IPS-20b (cell line): ENCODE measurements around the gene ALG1L2.
"Not testable (repeated sequence)": the region's sequence is repeated elsewhere in the genome, so short reads cannot be mapped to it uniquely, and the experiment has no call there.

ENCODE experiments used
- H3K27ac ChIP-seq: one replicate; pipeline ENCODE4 v1.5.1; 2013; ENCODE audit warnings: low read length
- H3K27me3 ChIP-seq: 2 replicates; pipeline ENCODE4 v1.6.1; 2013; ENCODE audit warnings: mild to moderate bottlenecking, low read length, inconsistent platforms; ENCODE audit not compliant: insufficient read depth
- H3K36me3 ChIP-seq: 2 replicates; pipeline ENCODE4 v1.6.1; 2013; ENCODE audit warnings: low read depth, mild to moderate bottlenecking, inconsistent platforms, low read length, moderate library complexity; ENCODE audit not compliant: insufficient read depth
- H3K4me1 ChIP-seq: 2 replicates; pipeline ENCODE4 v1.6.1; 2013; ENCODE audit warnings: mild to moderate bottlenecking, control low read depth, inconsistent platforms, low read length, moderate library complexity; ENCODE audit not compliant: insufficient read depth
- H3K4me3 ChIP-seq: 2 replicates; pipeline ENCODE4 v1.5.1; 2013; ENCODE audit warnings: mild to moderate bottlenecking, low read length, inconsistent platforms
- H3K9ac ChIP-seq: 2 replicates; pipeline ENCODE4 v1.6.1; 2013; ENCODE audit warnings: low read depth, mild to moderate bottlenecking, inconsistent platforms, low read length, moderate library complexity
- H3K9me3 ChIP-seq: 2 replicates; pipeline ENCODE4 v1.6.1; 2013; ENCODE audit warnings: mild to moderate bottlenecking, low read depth, low read length, inconsistent platforms; ENCODE audit not compliant: insufficient read depth

The ALG1L2 gene

GRCh38 chr3:130097096-130097495, 15.5 kb downstream of the ALG1L2 start:
- H3K4me3 ChIP-seq, H3K27ac ChIP-seq, H3K9ac ChIP-seq, H3K4me1 ChIP-seq, H3K27me3 ChIP-seq, H3K36me3 ChIP-seq, H3K9me3 ChIP-seq: not testable (repeated sequence)

GRCh38 chr3:130097690-130098638, 16.3 kb downstream of the ALG1L2 start:
- not testable (repeated sequence) for H3K27ac ChIP-seq, H3K4me1 ChIP-seq

GRCh38 chr3:130098639-130099385, 17.2 kb downstream of the ALG1L2 start:
- not testable (repeated sequence) for H3K36me3 ChIP-seq, H3K9ac ChIP-seq, H3K27me3 ChIP-seq, H3K27ac ChIP-seq, H3K4me3 ChIP-seq, H3K9me3 ChIP-seq, H3K4me1 ChIP-seq

More at GRCh38 chr3:130097690-130098638, 16.3 kb downstream of the ALG1L2 start:
- H3K4me3 ChIP-seq, H3K9me3 ChIP-seq, H3K9ac ChIP-seq, H3K36me3 ChIP-seq, H3K27me3 ChIP-seq: not testable (repeated sequence)

GRCh38 chr3:130102545-130102944, 20.9 kb downstream of the ALG1L2 start:
- H3K27me3 ChIP-seq, H3K27ac ChIP-seq, H3K36me3 ChIP-seq, H3K4me3 ChIP-seq, H3K9ac ChIP-seq, H3K9me3 ChIP-seq, H3K4me1 ChIP-seq: not testable (repeated sequence)

GRCh38 chr3:130104191-130104590, 22.6 kb downstream of the ALG1L2 start:
- not testable (repeated sequence) for H3K27me3 ChIP-seq, H3K36me3 ChIP-seq, H3K27ac ChIP-seq, H3K4me1 ChIP-seq, H3K9me3 ChIP-seq, H3K4me3 ChIP-seq, H3K9ac ChIP-seq

- not testable (repeated sequence) for H3K27ac ChIP-seq
Observed at GRCh38 chr3:130107333-130107995, 25.8 kb downstream of the ALG1L2 start.

GRCh38 chr3:130108836-130109585, 27.4 kb downstream of the ALG1L2 start:
- H3K4me3 ChIP-seq, H3K4me1 ChIP-seq, H3K36me3 ChIP-seq, H3K9ac ChIP-seq, H3K27me3 ChIP-seq, H3K27ac ChIP-seq, H3K9me3 ChIP-seq: not testable (repeated sequence)

More at GRCh38 chr3:130107333-130107995, 25.8 kb downstream of the ALG1L2 start:
- not testable (repeated sequence) for H3K9ac ChIP-seq, H3K36me3 ChIP-seq, H3K4me1 ChIP-seq, H3K27me3 ChIP-seq, H3K4me3 ChIP-seq, H3K9me3 ChIP-seq

GRCh38 chr3:130110386-130111169, 28.9 kb downstream of the ALG1L2 start:
- H3K4me1 ChIP-seq, H3K27me3 ChIP-seq, H3K27ac ChIP-seq, H3K9me3 ChIP-seq, H3K36me3 ChIP-seq: not testable (repeated sequence)
- Histone ChIP-seq H3K4me3 (peak overlapping the region; percentile 84), H3K9ac (peak overlapping the region; percentile 78; the same call in 1 of the 2 replicates)

GRCh38 chr3:130111185-130111864, 29.7 kb downstream of the ALG1L2 start:
- H3K9me3 ChIP-seq, result no peaks in the 10 kb centered on the region
- peak overlapping the region; percentile 78; the same call in 1 of the 2 replicates for H3K9ac ChIP-seq
- H3K4me1 ChIP-seq, result no peaks in the 10 kb centered on the region
- H3K27ac ChIP-seq, result no peak overlapping the region
- H3K36me3 ChIP-seq, result no peaks in the 10 kb centered on the region
- H3K27me3 ChIP-seq, result no peaks in the 10 kb centered on the region
- peak overlapping the region; percentile 84 for H3K4me3 ChIP-seq

- H3K4me1 ChIP-seq, H3K9me3 ChIP-seq, H3K36me3 ChIP-seq, H3K27me3 ChIP-seq: not testable (repeated sequence)
- peak overlapping the region; percentile 98 for H3K4me3 ChIP-seq
- peak overlapping the region; percentile 95 for H3K9ac ChIP-seq
- H3K27ac ChIP-seq, result peak overlapping the region; percentile 87
Observed at GRCh38 chr3:130111865-130112747, 30.5 kb downstream of the ALG1L2 start.
